Stimulated activated CD4-positive, alpha-beta T cell treated with anti-CD3 and anti-CD28 coated beads, Interleukin-15, amount 100 ng/mL, for 24 hours (primary cell): ENCODE data around the gene LRFN5.
"Not testable (repeated sequence)": the region's sequence is repeated elsewhere in the genome, so short reads cannot be mapped to it uniquely, and the experiment has no call there.

Experiments
- DNase-seq: peaks from one replicate; pipeline ENCODE4 v3.0.0-alpha.2; 2020

LRFN5 gene

DNA sequence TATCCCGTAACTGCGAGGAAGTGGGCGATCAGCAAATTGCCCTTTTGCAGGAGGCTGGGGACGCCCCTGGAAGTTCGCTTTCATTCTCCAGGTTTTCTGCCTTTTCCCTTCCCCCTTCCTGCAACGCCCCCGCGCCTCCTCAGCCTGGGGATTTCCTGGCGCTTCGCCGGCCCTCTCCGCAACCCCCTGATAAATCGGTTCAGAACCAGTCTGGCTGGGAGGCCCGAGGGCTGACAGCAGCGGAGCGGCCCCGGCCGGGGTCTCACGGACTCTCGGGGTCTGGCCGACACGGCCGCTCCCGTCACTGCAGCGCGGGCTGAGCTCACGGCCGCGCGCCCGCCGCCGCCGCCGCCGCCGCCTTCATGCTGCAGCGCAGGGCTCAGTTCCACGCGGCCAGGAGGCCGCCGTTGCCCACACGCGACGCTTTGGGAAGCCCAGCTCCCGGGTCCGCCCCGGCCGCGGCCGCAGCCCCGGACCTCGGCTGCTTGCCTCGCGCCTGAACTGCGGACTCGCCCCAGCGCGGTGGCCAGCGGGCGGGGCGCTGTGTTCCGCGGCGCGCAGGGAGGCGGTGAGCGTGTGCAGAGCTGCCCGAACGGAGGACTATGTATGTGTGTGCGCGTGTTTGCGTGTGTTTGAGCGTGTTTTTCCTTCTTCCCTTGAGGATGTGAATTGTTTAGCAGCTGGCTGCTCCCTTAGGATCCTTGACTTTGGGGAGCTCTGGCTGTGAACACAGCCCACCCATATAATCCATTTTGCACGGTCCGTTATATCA lies at the start of gene LRFN5:
Gene LRFN5 (plus strand): TSS at position 345 of the 772 bp plus-strand sequence.
- DNase-seq, result no peak

DNA sequence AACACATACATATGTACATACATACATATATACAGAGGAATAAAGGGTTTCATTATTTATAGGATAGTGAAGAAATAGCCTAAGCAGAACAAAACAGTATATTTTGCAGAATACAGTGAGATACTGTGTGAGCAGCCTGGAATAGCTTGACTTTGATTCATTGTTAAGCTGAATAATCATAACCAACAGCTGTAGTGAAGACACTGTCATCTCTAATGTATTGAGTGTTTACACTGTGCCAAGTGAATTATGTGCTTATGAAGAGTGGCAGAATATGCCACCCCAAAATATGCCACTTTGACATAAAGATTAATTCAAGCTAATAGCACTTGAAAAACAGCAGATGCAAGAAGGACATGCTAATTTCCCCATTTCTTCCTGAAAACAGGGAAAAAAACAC lies 48.2 kb upstream of the LRFN5 start:
- DNase-seq, result no peak

DNA sequence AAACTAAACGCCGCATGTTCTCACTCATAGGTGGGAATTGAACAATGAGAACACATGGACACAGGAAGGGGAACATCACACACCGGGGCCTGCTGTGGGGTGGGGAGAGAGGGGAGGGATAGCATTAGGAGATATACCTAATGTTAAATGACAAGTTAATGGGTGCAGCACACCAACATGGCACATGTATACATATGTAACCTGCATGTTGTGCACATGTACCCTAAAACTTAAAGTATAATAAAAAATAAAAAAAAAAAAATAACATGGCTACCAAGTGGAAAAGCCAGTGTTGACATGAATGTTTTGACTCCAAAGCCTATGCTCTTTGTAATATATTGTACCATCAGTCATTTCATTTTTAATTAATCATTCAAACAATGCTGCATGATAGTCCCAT lies 39.8 kb upstream of the LRFN5 start:
- DNase-seq, result not testable (repeated sequence)

DNA sequence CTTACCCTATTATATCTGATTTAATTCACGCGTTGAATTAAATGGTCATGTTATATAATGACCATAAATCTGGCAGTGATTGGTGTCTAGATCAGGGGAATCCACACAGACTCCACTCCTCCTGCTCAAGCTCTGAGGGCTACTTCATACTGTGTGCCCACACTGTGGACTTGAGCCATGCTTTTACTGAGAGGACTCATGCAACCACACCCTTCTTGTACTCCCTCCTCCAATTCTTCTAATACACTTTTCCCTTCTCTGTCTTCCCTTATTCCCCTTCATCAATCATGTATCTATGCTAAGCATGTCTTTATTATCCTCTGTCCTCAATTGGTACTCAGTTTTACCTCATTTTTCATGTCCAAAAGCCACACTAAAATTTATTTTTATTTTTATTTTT lies 37.7 kb upstream of the LRFN5 start:
- DNase-seq, result no peak

DNA sequence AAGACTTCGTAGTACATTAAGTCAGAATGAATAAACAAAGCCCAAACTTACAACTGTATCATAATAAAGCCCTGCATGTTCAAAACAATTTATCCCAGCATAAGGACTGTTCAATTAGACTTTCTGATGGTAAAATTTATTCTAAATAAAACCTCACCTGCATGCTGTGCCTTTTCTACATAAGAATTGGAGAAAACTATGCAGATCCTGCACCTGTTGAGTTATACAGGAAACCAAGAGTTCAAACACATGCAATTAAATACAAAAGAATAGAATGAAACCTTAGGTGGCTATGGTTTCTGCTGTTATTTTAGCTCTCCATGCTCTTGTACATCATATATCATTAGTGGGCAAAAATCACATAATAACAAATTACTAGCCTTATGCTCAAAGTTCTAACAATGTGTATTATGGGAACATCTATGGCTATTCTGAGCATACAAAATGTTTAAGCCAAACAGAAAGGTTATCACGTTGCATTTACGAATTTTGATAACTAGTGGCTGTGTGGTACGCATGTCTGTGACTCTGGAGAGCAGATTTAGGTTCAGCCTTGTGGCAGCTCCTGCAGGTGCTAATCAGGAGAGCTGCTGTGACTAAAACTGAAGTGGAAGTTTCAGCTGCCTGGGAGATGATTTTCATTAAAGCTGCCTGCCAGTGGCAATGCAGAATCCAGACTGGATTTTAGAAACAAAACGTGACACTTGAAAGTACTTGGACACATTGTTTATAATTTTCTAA lies 36.1 kb upstream of the LRFN5 start:
- DNase-seq, result no peak

DNA sequence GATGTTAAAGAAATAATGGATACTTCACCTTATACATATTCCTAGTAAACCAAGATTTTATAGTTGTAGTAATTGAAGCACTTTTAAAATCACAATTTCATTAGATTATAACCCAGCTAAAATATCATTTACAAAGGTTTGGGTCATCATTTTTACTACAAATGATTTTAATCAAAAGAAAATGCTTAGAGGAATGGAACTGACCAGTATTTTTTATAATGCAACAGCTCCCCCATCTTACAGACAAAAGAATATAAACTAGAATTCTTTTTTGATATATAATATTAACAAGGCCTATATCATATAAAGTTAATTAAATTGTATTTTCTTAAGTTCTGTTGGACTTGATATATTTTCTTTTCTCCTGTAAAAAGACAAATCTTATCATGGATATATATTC lies 20.4 kb upstream of the LRFN5 start:
- DNase-seq, result no peak

DNA sequence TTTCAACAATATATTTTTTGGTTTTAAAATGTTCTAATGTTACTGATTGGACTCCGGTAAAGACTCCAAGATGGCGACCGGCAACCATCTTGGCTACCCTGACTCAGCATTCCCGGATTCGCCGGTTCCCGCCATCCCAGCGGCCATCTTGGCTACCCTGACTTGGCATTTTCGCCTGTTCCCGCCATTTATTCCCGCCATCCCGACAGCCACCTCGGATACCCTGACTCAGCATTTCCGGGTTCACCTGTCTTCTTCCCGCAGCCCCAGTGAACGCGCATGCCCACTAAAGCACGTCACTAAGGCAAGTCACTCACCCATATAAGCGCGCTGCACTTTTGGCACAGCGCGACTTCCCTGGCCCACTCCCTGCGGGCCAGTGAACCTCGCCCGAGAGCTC lies 9.0 kb upstream of the LRFN5 start:
- no peak for DNase-seq

DNA sequence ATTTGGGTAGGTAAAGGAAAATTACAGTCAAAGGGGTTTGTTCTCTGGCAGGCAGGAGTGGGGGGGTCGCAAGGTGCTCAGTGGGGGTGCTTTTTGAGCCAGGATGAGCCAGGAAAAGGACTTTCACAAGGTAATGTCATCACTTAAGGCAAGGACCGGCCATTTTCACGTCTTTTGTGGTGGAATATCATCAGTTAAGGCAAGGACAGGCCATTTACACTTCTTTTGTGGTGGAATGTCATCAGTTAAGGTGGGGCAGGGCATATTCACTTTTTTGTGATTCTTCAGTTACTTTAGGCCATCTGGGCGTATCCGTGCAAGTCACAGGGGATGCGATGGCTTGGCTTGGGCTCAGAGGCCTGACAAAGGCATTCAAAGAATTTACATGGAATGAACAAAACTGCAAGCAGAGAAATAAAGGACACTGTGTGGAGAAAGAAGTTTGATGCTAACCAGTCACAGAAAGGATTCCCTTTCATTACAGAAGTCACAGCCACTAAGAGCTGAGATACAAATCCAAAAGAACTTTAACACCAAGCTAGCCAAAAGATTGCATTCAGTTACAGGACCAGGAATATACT lies 6.8 kb upstream of the LRFN5 start:
- not testable (repeated sequence) for DNase-seq

DNA sequence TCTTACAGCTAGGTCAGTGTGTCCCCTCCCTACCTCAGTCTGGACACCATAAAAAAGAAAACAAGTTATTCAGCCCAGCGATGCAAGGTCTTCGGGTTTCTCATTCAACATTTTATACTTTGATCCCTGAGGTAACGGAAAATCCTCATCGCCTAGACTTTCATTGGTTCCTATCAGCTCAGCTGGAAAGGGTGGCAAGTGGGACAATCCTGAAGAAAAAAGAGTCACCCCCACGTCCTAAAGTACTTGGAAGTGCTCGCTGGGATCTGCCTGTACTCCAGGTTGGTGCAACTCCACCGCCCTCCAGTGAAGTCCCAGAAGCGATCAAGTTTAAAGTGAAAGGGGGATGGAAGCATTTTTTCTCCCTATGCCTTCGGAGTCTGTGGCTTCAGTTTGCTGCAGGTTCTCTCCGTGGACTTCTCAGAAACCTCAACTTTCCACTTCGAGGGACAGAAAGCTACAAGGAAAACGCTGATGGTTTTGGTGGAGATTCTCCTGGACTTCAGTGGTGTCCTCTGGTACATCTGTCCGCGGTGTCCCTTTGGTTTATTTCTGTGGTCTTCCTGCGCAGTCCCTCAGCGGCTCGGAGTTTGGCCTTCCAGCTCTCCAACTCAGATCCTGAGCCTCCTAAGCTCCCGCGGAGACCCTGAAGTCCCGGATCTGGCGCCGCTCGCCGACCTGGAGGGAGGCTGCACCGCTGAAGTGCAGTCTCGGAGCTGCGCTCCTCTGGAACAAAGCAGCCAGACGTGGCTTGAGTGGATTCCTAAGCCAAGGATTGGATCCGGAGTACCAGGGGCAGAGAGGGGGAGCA lies 1.8 kb upstream of the LRFN5 start:
- no peak for DNase-seq

DNA sequence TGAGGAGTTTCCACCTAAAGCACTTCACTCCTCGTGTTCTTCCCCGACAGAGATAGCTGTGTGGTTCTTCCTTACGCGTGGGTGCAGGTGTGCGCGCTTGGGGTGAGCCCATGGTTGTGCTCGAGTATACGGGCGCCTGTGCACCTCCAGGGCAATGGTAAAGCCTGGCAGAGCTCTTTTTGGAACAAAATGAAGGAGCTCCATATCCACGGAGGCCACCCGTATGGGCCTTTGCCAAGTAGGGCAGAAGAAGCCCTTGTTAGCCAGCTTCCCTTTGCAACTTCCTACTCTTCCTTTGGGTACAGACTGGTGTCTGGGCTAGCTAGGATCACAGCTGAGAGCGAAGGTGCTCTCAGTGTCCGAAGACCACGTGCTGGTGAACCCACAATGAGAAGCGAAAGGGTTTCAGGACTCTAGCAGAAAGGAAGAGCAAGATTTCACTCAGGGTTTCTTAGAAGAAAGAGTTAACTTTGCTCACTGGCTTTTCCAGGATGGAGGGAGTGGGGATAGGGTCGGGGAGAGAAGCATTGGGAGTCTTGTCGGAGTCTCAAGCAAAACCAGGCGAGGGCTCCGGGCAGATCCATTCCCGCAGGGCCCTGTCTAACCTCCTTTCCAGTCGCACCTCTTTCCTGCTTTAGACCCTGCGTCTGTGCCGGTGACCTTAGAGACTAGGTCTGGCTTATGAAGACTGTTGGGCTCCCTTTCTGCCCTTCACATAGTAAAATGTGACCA lies 960 bp upstream of the LRFN5 start:
- DNase-seq, result no peak

DNA sequence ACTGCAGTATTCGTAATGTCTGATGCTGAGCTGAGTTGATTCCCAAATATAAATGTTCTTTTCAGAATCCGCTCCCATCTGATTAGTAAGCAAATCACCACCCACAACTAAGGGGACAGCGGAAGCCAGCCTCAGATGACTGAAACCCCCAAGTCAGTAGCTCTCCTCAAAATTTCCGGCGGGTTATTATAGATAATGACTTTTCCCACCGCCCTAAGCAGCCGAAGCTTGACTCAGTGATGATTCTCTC lies 469 bp upstream of the LRFN5 start:
- DNase-seq, result no peak

DNA sequence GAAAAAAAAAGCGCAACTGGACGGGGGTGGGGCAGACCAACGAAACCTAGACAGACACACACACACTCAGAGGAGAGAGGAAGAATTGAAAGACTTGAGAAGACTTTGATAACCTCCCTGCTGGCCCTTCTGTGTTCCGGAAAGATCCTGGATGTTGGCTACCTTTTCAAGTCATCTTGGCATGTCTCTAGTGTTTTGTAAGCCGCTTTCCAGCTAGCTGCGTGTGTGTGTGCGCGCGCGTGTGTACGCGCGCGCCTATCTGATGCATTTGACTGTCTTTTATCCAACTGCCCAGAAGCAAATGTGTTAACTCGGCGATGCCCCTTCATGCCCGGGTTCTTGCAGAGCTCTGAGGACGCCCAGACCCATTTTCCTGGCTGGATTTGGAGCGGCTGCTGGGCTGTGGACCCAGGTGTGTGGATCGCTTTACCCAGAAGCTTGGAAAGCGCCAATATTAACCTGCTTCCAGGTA lies 664 bp downstream of the LRFN5 start:
- no peak for DNase-seq

DNA sequence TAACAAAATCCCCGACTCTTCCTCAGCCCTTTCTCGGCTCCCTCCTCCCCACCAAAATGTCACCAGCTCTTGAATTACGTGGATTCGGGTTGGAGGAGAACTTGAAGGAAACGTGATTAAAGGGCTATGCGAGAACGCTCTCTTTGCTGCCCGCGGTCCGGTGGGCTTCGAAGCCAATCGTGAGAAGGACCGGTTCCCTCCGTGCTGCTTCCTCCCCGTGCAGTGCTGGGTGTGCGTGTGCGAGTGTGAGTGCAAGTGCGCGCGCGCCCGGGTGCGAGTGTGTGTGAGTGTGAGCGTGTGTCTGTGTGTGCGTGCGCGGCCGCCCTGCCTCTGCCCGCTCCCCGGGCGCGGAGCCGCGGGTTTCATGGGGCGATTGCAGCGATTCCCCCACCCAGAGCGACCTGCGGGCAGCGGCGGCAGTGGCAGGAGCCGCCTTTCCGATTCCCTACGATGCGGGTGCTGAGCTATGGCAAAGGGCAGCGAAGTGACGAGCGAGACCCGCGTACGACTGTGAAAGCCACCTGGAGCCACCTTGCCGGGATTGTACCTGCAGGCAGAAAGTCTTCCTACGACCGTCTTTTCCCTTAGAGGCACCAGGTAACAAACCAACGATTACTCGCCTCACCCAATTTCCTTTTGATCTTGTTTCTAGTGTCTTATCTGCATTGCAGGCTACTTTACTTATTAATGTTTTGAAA lies 1.4 kb downstream of the LRFN5 start:
- DNase-seq, result no peak

DNA sequence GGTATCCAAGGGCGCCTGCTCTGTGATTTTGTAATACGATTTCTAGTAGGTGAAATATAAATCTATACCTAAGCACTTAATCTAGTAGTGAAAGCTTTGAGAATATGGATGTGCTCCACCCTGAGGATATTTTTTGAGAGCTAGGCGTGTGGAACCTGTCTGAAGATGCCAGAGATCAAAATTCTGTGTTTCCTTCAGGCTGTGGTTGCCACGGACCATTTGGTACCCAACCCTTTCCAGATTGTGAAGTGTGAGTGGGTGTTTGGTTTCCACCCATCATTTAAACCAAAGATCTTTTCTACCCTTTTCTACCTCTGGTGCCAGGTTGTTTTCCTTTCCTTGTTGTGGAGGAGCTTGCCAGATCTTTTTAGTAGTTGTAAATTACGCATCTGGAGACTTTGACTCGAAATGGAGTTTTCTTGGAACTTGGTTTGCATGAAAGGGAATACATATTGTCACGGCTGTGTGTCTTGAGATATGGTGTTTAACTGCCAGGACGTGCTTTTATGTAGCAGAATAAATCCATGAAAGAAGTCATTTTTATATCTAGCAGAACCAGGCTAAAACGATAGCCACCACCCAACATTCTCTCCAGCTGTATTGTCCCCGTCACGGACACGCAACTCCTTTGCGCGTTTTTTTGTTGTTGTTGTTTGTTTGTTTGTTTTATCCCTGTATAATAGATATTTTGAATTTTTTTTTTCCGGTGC lies 2.2 kb downstream of the LRFN5 start:
- no peak for DNase-seq

DNA sequence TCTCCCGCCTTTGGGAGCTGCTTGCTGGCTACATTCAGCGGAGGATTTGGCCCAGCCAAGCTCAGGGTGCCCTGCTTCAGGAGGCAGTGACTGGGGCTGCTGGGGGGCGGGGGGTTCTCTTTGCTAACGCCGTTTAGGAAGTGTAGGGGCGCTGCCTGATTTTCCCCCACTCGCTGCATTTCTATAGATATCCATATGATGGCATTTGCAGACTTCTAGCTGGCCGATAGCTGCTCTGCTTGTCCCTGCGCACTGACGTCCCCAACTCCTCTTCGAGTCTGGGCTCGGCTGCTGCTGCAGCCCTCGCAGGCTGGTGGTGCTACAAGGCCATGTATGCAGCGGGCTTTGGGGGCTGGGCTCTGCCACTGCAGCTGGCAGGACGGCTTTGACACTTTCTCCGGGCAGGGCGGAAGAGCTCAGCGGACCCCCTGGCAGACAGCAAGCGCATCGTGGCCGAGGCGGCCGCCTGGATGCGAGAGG lies 3.1 kb downstream of the LRFN5 start:
- no peak for DNase-seq

DNA sequence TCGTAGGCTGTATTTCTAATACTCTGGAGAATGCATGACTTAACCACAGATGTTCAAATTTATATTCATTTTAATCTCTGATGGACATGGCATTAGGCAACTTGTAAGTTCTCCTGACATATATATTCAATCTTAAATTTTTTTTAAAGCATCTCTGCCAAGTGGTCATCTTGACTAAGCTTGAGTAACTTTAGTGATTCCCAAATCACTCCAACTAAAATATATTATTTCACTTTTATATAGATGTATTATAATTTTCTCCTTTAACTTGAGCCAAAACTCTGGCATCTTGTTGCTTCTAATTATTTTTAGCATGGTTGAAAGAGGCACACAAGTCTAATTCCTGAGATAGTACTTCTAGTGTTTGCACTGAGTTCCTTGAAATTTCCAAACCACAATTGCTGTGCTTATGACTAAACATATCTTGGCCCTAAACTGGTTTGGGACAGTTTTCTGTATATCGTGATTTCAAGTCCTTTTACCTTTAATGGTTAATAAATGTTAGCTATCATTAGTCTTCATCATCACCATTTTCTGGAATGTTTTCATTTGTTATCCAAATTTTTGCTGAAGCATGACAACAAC lies 8.4 kb downstream of the LRFN5 start:
- DNase-seq, result no peak

DNA sequence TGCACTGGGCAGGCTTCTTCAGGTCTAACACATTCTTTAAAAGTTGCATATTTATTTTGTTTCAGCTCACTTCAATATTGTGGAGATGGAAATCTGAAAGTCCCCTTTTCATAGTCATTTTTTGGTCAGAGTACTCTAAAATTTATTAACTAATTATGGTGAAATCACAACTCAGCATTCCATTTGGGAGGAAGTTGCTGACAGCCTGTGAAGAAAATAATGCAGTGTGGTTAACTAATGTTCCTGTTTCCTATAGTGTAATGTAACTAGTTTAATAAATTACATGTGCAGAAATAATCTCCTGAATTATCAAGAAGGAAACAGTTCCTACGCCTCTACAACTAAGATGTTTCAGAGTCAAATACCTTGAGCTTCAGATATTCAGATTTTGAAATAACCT lies 17.1 kb downstream of the LRFN5 start:
- DNase-seq, result no peak

DNA sequence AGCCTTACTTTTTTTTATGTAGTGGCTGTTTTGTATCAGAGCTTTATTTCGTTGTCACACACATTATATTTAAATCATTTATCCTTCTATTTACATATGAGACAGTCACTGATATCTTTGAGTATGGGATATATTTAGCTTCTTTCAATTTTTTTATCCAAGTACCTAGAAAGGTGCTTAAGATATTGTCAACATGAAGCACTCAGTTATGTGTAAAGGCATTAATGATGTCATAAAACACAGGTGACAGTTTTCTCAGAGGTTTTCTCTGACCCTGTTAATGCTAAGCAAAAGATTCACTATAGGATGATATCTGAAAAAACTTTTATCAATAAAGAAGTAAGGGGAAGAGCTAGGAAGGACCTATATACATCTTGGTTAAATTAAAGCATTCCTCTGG lies 23.2 kb downstream of the LRFN5 start:
- DNase-seq, result no peak

DNA sequence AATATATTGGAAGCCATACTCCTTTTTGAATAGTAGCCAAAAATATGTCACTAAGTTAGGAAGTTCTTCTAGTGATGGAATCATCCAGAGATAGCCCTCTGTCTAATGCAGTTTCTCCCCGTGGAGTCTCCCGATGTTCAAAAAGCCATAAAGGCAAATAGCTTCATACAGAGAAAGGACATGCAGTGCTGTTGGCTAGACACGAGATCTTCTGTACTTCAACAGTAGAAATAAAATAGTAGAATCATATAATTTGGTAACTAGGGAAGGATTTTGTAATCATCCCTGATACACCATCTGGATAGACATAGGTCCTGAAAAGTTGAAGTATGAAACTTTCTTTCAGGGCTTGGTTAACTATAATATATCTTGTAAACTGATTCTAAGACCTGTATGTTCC lies 27.6 kb downstream of the LRFN5 start:
- DNase-seq, result no peak

DNA sequence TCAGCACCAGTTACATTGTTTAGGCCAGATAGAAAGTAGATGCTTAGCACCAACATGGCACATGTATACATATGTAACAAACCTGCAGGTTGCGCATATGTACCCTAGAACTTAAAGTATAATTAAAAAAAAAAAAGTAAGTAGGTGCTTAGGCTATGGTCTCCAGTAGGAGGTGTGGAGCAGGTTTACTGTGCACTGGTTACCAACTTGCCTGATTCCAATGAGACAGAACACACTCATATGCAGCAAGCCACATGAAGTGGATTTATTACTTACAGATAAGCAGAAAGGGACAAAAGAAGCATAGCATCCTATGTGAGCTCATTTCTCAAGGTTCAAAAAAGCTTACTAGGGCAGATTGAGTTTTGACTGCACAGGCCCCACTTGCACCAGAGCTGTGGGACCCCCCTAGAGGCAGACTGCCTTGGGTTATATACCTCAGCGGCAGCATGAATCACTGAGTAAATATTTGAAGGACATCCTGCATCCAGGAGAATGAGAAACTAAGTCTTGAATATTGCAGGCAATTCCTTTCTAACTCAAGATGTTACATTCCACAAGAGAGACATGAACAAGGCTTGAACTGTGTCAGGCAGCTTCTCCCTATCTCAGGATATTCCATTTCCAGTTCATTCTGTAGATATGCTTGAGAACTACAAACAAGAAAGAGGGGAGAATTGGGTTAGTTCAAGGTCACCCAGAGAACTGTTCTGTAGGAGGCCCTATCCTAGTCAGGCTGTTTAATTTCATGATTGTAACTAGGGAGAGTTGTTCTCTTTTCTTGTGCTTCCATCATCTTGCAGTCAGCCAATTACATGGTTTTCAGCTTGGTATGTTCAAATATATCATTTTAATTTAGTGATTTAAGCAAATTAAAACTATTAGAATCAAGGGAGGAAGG lies 30.1 kb downstream of the LRFN5 start:
- no peak for DNase-seq
